MM.1S (cell line): Measurements from ENCODE around the gene REEP2.
"Not testable (repeated sequence)": the region's sequence is repeated elsewhere in the genome, so short reads cannot be mapped to it uniquely, and the experiment has no call there.

Experiments used
- CTCF ChIP-seq: fragments of 300-600 bp; sonication (generic); IDR thresholded peaks from 2 replicates; pipeline ENCODE4 v1.5.1; 2016; ENCODE audit warnings: antibody characterized with exemption, low read length, mixed read lengths
- EZH2 ChIP-seq: fragments of 300-600 bp; sonication (generic); optimal IDR thresholded peaks from 2 replicates; pipeline ENCODE3; 2017; ENCODE audit warnings: low read depth, mild to moderate bottlenecking, antibody characterized with exemption, low read length, mixed read lengths
- EZH2phosphoT487 ChIP-seq: fragments of 300-600 bp; sonication (generic); IDR thresholded peaks from 2 replicates; pipeline ENCODE4 v1.6.1; 2018; ENCODE audit warnings: antibody characterized with exemption, low read length

- TF ChIP-seq CTCF, EZH2, EZH2phosphoT487: not testable (repeated sequence)
Measured at GRCh38 chr5:138389911-138390310, 48.9 kb upstream of the REEP2 start.
